Adrenal gland (tissue), 12 donors: ENCODE results near the gene BRF1. TPM values are rescaled to one million over a fixed set of nuclear protein-coding genes. Genes with fewer than 3 reads are reported as not detected.
A peak's percentile ranks its signal among the peaks of the same experiment; 100 is the strongest.

ENCODE experiments used
- DNase-seq, 7 donors: peaks; one replicate each; pipeline ENCODE4 v3.0.0-alpha.2; 2019 to 2020
- H3K27ac ChIP-seq, 5 donors: fragments of 200-600 bp; sonication (generic) in 4 of 5; 1 replicate in 3 of 5; 2 replicates in 2 of 5; pipeline versions ENCODE4 v1.5.1 to v1.8.0; 2016 to 2020; ENCODE audit warnings: mild to moderate bottlenecking in 1 of 5
- H3K27me3 ChIP-seq: fragments of 200-600 bp; 2 replicates; pipeline ENCODE4 v1.8.0; 2021
- H3K36me3 ChIP-seq, 2 donors: fragments of 200-600 bp; replicated peaks in 1 of 2; 1 replicate in 1 of 2; 2 replicates in 1 of 2; pipeline versions ENCODE4 v1.5.1 to v1.8.0; 2018 to 2022
- H3K4me1 ChIP-seq, 2 donors: fragments of 200-600 bp; replicated peaks in 1 of 2; 1 replicate in 1 of 2; 2 replicates in 1 of 2; pipeline versions ENCODE4 v1.5.1 to v1.8.0; 2018 to 2021
- H3K4me3 ChIP-seq, 4 donors: fragments of 200-600 bp; sonication (generic) in 3 of 4; one replicate each; pipeline ENCODE4 v1.5.1; 2016 to 2018
- H3K9me3 ChIP-seq, 3 donors: fragments of 200-600 bp; sonication (generic) in 1 of 3; replicated peaks in 1 of 3; 1 replicate in 2 of 3; 2 replicates in 1 of 3; pipeline versions ENCODE4 v1.5.1 to v1.8.0; 2016 to 2021
- POLR2A ChIP-seq, 2 donors: fragments of 450-650 bp; IDR thresholded peaks; one replicate each; pipeline ENCODE4 v1.6.1; 2017; ENCODE audit warnings: antibody characterized with exemption in 2 of 2, mild to moderate bottlenecking in 2 of 2, moderate library complexity in 1 of 2
- WGBS, 4 donors: extraction: QIAGEN DNeasy Blood & Tissue Kit in 2 of 4; methylation state at CpG; one replicate each; pipeline versions ENCODE4 v1.1.5 to v1.1.7; 2013 to 2017; 5-methylcytosine and 5-hydroxymethylcytosine counted together
- intact Hi-C, 2 donors: fragments of 100-400 bp; cut with DNase I; formaldehyde crosslinking; loops; one replicate each; pipeline versions ENCODE4 v1.14.1 to v1.15.0; 2022 to 2023
- polyA plus RNA-seq, 3 donors: library from polyadenylated mRNA; stranded (reverse); fragments of 200-250 nt in 2 of 3; fragments of 350-450 nt in 1 of 3; fragmentation: Illumina TruSeq in 1 of 3; extraction: RNeasy Lipid Tissue Mini Kit (QIAGEN cat#74804) in 1 of 3; gene quantifications; one replicate each; pipeline ENCODE4 v1.2.3, GENCODE V29; 2013 to 2014
- total RNA-seq, 9 donors: library from RNA; depleted of rRNA in 4 of 9; stranded (reverse); fragments of >200 nt in 4 of 9; fragments of 120-200 nt in 1 of 9; fragmentation: NEBNext Ultra II Directional in 1 of 9; extraction: Animal tissue kit (Norgen Biotek cat#: 25700) in 1 of 9; gene quantifications; one replicate each; pipeline versions ENCODE4 v1.1.0 to v1.2.4, GENCODE V29; 2013 to 2023
- TF ChIP-seq, protein P1 (sequence below), 6 experiments: fragments of 450-650 bp in 4 of 6; fragments of 200-600 bp in 2 of 6; sonication (generic) in 1 of 6; IDR thresholded peaks; 1 replicate in 5 of 6; 2 replicates in 1 of 6; pipeline versions ENCODE4 v1.5.1 to v1.8.0; 2016 to 2021; ENCODE audit warnings: antibody characterized with exemption in 6 of 6, mild to moderate bottlenecking in 2 of 6, moderate library complexity in 1 of 6
- donor health status: healthy with polysubstance abuse.
- donor health status: Bipolar disorder and iron deficiency.
- donor health status: DM: yes; HTN: yes; CAD: no.
- donor health status: DM: no; HTN: no; CAD: no.
- donor health status: DM: no; HTN: no; CAD: no.
- donor health status: DM: yes; HTN: yes; CAD: no.

The BRF1 gene
- total and polyA plus RNA-seq, 12 donors: 14.0 to 96.9 (median 37.5) TPM

- peaks cover 14 to 31% of the 10 kb centered on the region in 2 donors for H3K4me1 ChIP-seq
- WGBS, 4 donors: 71 to 100% (median 81%) methylated on average over 1 to 6 of the region's 6 CpGs
- no peaks in the 10 kb centered on the region for H3K9me3 ChIP-seq
- DNase-seq: no peak
- TF ChIP-seq, protein P1, sequence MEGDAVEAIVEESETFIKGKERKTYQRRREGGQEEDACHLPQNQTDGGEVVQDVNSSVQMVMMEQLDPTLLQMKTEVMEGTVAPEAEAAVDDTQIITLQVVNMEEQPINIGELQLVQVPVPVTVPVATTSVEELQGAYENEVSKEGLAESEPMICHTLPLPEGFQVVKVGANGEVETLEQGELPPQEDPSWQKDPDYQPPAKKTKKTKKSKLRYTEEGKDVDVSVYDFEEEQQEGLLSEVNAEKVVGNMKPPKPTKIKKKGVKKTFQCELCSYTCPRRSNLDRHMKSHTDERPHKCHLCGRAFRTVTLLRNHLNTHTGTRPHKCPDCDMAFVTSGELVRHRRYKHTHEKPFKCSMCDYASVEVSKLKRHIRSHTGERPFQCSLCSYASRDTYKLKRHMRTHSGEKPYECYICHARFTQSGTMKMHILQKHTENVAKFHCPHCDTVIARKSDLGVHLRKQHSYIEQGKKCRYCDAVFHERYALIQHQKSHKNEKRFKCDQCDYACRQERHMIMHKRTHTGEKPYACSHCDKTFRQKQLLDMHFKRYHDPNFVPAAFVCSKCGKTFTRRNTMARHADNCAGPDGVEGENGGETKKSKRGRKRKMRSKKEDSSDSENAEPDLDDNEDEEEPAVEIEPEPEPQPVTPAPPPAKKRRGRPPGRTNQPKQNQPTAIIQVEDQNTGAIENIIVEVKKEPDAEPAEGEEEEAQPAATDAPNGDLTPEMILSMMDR (IDR thresholded peaks at IDR 0.05): no peak
- no peak for TF ChIP-seq POLR2A (IDR thresholded peaks at IDR 0.05)
- H3K4me3 ChIP-seq: no peak overlapping the region
- no peak overlapping the region for H3K27ac ChIP-seq
- peaks cover 10% of the 10 kb centered on the region for H3K27me3 ChIP-seq
- H3K36me3 ChIP-seq: no peaks in the 10 kb centered on the region
- intact Hi-C loops: loop anchor here (2.0 to 5.0 kb wide), 3 partner anchors 79 to 149 kb away; no protein-coding TSS in a partner anchor
Observed at GRCh38 chr14:105203701-105204100, 97.1 kb downstream of the BRF1 start.

DNA sequence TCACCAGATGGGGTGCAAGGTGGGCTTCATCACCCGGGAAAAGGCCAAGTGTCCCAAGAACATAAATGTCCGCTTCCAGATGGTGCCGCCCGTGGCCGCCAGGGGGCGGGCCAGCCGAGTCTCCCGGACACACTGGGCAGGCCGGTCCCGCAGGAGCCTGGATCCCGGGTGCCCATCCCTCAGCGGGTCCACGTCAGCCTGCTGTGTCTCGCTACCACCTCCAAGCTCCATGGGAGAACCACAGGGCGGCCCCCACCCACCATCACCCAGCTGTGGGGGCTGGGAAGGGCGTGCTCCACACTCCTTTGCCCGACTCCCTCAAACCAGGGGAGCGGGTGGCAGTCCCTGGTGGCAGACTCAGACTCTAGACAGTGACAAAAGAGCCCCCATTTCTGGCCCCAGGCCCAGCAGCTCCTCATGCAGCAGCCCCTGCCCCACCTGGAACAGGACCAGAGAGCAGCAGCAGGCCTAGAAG lies 97.7 kb downstream of the BRF1 start:
- no peak overlapping the region for H3K4me3 ChIP-seq
- peaks cover 14 to 31% of the 10 kb centered on the region in 2 donors for H3K4me1 ChIP-seq
- H3K27me3 ChIP-seq: peaks cover 16% of the 10 kb centered on the region
- H3K27ac ChIP-seq: no peak overlapping the region
- DNase-seq: peak; percentile 76 to 92 (median 82)
- H3K9me3 ChIP-seq: no peaks in the 10 kb centered on the region
- WGBS, 4 donors: 5 to 36% (median 9%) methylated on average over 5 to 18 of the region's 18 CpGs
- TF ChIP-seq, protein P1 (IDR thresholded peaks at IDR 0.05): peak; percentile 83 to 96 (median 92)
- no peak for TF ChIP-seq POLR2A (IDR thresholded peaks at IDR 0.05)
- no peaks in the 10 kb centered on the region for H3K36me3 ChIP-seq
- intact Hi-C loops: loop anchor here (5.0 kb wide), 2 partner anchors 79 to 144 kb away; no protein-coding TSS in a partner anchor

DNA sequence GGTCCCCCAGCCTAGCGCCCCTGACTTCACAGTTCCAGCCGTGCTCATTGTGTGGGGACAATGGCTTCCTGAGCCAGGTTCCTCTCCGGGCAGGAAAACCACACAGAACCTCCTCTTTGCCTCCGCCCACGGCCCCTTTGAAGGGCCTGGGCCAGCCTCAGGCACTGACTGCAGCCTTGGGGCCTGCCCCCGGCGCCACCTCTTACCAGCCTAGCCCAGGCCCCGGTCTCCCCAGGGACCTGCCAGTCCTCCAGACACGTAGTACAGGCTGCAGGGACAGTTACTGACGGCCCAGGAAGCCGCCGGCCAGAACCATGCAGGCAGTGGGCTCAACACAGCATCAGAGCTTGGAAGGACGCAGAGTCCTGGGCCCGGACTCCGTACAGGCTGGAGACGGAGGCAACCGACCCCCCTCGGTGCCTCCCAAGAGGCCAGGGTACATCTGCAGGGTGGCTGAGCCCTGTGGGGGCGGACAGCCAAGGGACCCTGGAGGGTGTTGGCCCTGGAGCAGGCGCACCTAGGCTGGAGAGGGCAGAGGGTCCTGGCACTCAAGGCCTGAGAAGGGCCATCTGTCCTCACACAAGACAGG lies 98.8 kb downstream of the BRF1 start:
- WGBS, 4 donors: 22 to 41% (median 32%) methylated on average over 5 to 20 of the region's 20 CpGs

DNA sequence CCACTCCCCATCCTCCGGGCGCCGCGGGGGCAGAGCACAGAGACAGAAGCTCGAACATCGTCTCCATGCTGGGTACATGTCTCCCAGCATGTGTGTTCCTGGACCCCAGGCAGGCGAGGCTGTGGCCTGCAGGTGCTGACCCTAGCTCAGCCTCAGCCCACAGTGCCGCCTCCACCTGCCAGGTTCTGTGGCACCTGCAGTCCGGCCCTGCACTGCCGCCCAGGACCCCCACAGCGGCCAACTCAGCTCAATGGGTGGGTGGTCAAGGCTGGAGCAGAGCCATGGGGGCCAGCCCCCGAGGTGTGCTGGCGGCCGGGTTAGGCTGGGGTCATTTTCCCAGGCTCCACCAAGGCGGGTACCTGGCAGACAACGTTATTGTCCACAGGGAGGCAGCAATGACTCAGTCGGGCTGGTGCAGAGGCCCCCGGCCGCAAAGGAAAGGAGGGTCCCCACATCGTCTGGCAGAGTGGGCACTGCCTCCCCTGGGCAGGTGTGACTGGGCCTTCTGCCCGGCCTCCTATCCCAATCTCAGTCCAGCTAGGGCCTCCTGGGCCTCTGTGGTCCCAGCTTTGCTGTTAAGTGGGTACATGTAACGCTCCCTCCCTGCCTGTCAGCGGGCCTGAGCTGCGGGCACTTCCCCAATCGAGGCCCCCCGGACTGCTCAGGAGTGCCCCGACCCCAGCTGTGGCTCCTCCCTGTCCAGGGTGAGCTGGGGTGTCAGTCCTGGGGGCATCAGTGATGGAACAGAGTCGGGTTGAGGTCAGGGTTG lies 99.5 kb downstream of the BRF1 start:
- intact Hi-C loops: loop anchor here (5.0 kb wide), 2 partner anchors 81 to 146 kb away; no protein-coding TSS in a partner anchor
- H3K4me1 ChIP-seq: peaks cover 19 to 31% of the 10 kb centered on the region in 2 donors

More for the DNA sequence above, 98.8 kb downstream of the BRF1 start:
- DNase-seq: no peak
- H3K27me3 ChIP-seq: peaks cover 18% of the 10 kb centered on the region
- no peak overlapping the region for H3K27ac ChIP-seq
- TF ChIP-seq, protein P1 (IDR thresholded peaks at IDR 0.05): no peak
- intact Hi-C loops: loop anchor here (5.0 kb wide), 2 partner anchors 80 to 145 kb away; no protein-coding TSS in a partner anchor
- no peak overlapping the region for H3K4me3 ChIP-seq
- H3K4me1 ChIP-seq: peaks cover 14 to 28% of the 10 kb centered on the region in 2 donors
- H3K9me3 ChIP-seq: no peaks in the 10 kb centered on the region
- no peaks in the 10 kb centered on the region for H3K36me3 ChIP-seq

More for the DNA sequence above, 99.5 kb downstream of the BRF1 start:
- H3K4me3 ChIP-seq: no peak overlapping the region
- no peaks in the 10 kb centered on the region for H3K36me3 ChIP-seq
- WGBS, 4 donors: 42 to 58% (median 49%) methylated on average over 13 to 28 of the region's 28 CpGs
- H3K27me3 ChIP-seq: peaks cover 22% of the 10 kb centered on the region
- no peaks in the 10 kb centered on the region for H3K9me3 ChIP-seq
- no peak for TF ChIP-seq POLR2A (IDR thresholded peaks at IDR 0.05)
- TF ChIP-seq, protein P1 (IDR thresholded peaks at IDR 0.05): peak in 1 of 6 experiments; percentile 6
- DNase-seq: no peak
- H3K27ac ChIP-seq: no peak overlapping the region
